Fibroblast of lung (primary cell): ENCODE data around the gene XPO5. TPM values are rescaled to one million over a fixed set of nuclear protein-coding genes. Genes with fewer than 3 reads are reported as not detected.
A peak's percentile ranks its signal among the peaks of the same experiment; 100 is the strongest.
"Not testable (repeated sequence)": the region's sequence is repeated elsewhere in the genome, so short reads cannot be mapped to it uniquely, and the experiment has no call there.

Source experiments
- DNase-seq, 2 donors: peaks; one replicate each; pipeline versions ENCODE4 v3.0.0 to v3.0.0-alpha.2; 2010; ENCODE audit warnings: low read depth in 2 of 2
- H2AFZ ChIP-seq: 2 replicates; pipeline ENCODE4 v1.5.1; 2012; ENCODE audit warnings: low read length, control low read depth, inconsistent platforms
- H3K27ac ChIP-seq: 2 replicates; pipeline ENCODE4 v1.5.1; 2011; ENCODE audit warnings: low read length, control low read depth; ENCODE audit not compliant: insufficient read depth
- H3K27me3 ChIP-seq: 2 replicates; pipeline ENCODE4 v1.5.1; 2011; ENCODE audit warnings: mild to moderate bottlenecking, low read length; ENCODE audit not compliant: control insufficient read depth, insufficient read depth
- H3K36me3 ChIP-seq: 2 replicates; pipeline ENCODE4 v1.5.1; 2011; ENCODE audit warnings: low read length; ENCODE audit not compliant: control insufficient read depth, insufficient read depth
- H3K4me1 ChIP-seq: 2 replicates; pipeline ENCODE4 v1.5.1; 2011; ENCODE audit warnings: low read length; ENCODE audit not compliant: control insufficient read depth, insufficient read depth; ENCODE audit errors: extremely low read depth
- H3K4me2 ChIP-seq: 2 replicates; pipeline ENCODE4 v1.5.1; 2011; ENCODE audit warnings: low read length, control low read depth; ENCODE audit not compliant: insufficient read depth; ENCODE audit errors: extremely low read depth
- H3K4me3 ChIP-seq, 4 experiments: fragments of 200-600 bp in 1 of 4; sonication (generic) in 1 of 4; replicated peaks in 1 of 4; 2 replicates each; pipeline ENCODE4 v1.5.1; 2011 to 2016; ENCODE audit warnings: low read length in 4 of 4, low read depth in 3 of 4, mild to moderate bottlenecking in 3 of 4, control low read depth in 2 of 4, inconsistent platforms in 1 of 4, mixed read lengths in 1 of 4; ENCODE audit not compliant: insufficient read depth in 1 of 4; ENCODE audit errors: control extremely low read depth in 1 of 4
- H3K79me2 ChIP-seq: 2 replicates; pipeline ENCODE4 v1.5.1; 2012; ENCODE audit warnings: mild to moderate bottlenecking, low read length, inconsistent platforms; ENCODE audit not compliant: control insufficient read depth, insufficient read depth
- H3K9ac ChIP-seq: 2 replicates; pipeline ENCODE4 v1.5.1; 2011; ENCODE audit warnings: mild to moderate bottlenecking, low read length, control low read depth; ENCODE audit not compliant: insufficient read depth
- H3K9me3 ChIP-seq: 2 replicates; pipeline ENCODE4 v1.5.1; 2012; ENCODE audit warnings: low read depth, low read length; ENCODE audit not compliant: control insufficient read depth, insufficient read depth
- H4K20me1 ChIP-seq: 2 replicates; pipeline ENCODE4 v1.5.1; 2011; ENCODE audit warnings: low read length; ENCODE audit not compliant: control insufficient read depth, insufficient read depth; ENCODE audit errors: extremely low read depth
- EZH2 ChIP-seq: IDR thresholded peaks from 2 replicates; pipeline ENCODE4 v1.5.1; 2012; ENCODE audit warnings: low read length, control low read depth, mild to moderate bottlenecking; ENCODE audit errors: missing control alignments
- polyA plus RNA-seq, 2 donors: library from polyadenylated mRNA; depleted of rRNA in 1 of 2; stranded (reverse) in 1 of 2; unstranded in 1 of 2; fragments of >200 nt; gene quantifications; 2 replicates each; pipeline ENCODE4 v1.2.1, GENCODE V29; 2011 to 2012; ENCODE audit warnings: missing spikeins in 1 of 2
- total RNA-seq: library from RNA; depleted of rRNA; stranded (reverse); fragments of >200 nt; gene quantifications from 2 replicates; pipeline ENCODE4 v1.2.1, GENCODE V29; 2014
- TF ChIP-seq, protein P1 (sequence below), 2 donors: IDR thresholded peaks in 1 of 2; conservative IDR thresholded peaks in 1 of 2; 1 replicate in 1 of 2; 2 replicates in 1 of 2; pipeline ENCODE4 v1.5.1; 2011 to 2012; ENCODE audit warnings: low read length in 2 of 2, control low read depth in 1 of 2, inconsistent platforms in 1 of 2, low read depth in 1 of 2, mild to moderate bottlenecking in 1 of 2

Gene XPO5
- total and polyA plus RNA-seq, 2 donors (not counting 1 experiment from before 2014, with no cell fraction given), result 20.5 to 21.7 TPM

DNA sequence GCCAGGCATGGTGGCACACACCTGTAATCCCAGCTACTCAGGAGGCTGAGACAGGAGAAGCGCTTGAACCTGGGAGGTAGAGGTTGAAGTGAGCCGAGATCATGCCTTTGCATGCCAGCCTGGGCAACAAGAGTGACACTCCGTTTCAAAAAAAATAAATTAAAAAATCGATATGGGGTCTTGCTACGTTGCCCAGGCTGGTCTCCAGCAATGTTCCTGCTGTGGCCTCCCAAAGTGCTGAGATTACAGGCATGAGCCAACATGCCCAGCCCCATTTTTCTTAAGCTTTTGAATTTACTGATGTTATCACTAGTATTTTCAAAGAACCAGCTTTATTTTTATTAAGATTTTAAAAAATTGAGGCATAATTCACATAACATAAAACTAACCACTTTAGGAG lies 35.3 kb downstream of the XPO5 start:
- no peak for DNase-seq
- no peaks in the 10 kb centered on the region for H3K27me3 ChIP-seq
- H4K20me1 ChIP-seq, result no peaks in the 10 kb centered on the region
- H3K4me1 ChIP-seq, result no peaks in the 10 kb centered on the region
- H3K4me2 ChIP-seq, result no peak overlapping the region
- TF ChIP-seq, protein P1, sequence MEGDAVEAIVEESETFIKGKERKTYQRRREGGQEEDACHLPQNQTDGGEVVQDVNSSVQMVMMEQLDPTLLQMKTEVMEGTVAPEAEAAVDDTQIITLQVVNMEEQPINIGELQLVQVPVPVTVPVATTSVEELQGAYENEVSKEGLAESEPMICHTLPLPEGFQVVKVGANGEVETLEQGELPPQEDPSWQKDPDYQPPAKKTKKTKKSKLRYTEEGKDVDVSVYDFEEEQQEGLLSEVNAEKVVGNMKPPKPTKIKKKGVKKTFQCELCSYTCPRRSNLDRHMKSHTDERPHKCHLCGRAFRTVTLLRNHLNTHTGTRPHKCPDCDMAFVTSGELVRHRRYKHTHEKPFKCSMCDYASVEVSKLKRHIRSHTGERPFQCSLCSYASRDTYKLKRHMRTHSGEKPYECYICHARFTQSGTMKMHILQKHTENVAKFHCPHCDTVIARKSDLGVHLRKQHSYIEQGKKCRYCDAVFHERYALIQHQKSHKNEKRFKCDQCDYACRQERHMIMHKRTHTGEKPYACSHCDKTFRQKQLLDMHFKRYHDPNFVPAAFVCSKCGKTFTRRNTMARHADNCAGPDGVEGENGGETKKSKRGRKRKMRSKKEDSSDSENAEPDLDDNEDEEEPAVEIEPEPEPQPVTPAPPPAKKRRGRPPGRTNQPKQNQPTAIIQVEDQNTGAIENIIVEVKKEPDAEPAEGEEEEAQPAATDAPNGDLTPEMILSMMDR (conservative IDR thresholded peaks at IDR 0.05 in 1 of 2, IDR thresholded peaks at IDR 0.05 in 1 of 2; ENCODE audit: low read depth in 1 of 2, low read length in 2 of 2), result no peak
- TF ChIP-seq EZH2, result no peak
- no peak overlapping the region for H3K27ac ChIP-seq
- no peak overlapping the region for H3K4me3 ChIP-seq
- no peaks in the 10 kb centered on the region for H3K79me2 ChIP-seq
- H3K9me3 ChIP-seq, result no peaks in the 10 kb centered on the region
- H3K36me3 ChIP-seq, result peaks cover 2% of the 10 kb centered on the region
- H2AFZ ChIP-seq, result no peak overlapping the region
- H3K9ac ChIP-seq, result no peak overlapping the region

DNA sequence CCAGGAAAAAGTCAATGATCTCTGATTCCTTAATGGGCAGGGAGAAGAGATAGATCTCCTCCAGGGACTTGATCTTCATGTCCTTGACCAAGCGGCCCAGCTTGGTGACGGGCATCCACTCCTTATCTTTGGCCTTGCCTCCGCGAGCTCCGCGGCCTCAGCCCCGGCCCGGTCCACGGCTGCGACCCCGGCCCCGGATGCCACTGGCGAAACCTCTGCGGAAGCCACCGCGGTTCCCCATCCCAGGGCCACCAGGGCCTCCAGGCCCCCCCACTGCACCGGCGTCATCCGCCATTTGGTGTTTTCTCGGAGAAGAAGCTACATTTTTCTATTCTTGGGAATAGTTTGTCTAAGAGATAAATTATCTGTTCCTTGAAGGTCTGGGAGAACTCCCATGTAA lies 36.4 kb downstream of the XPO5 start:
- H3K27ac ChIP-seq, H3K9me3 ChIP-seq, H3K79me2 ChIP-seq, H2AFZ ChIP-seq, DNase-seq, H3K9ac ChIP-seq, H3K27me3 ChIP-seq, H3K4me1 ChIP-seq, H4K20me1 ChIP-seq, H3K4me3 ChIP-seq, H3K36me3 ChIP-seq, H3K4me2 ChIP-seq: not testable (repeated sequence)

DNA sequence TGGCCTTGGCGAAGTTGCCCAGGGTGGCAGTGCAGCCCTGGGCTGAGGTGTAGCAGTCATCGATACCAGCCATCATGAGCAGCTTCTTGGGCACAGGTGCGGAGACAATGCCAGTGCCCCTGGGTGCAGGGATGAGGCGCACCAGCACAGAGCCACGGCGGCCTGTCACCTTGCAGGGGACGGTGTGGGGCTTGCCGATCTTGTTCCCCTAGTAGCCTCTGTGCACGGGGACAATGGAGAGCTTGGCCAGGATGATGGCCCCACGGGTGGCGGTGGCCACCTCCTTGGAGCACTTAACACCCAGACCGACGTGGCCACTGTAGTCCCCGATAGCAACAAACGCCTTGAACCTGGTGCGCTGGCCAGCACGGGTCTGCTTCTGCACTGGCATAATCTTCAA lies 36.9 kb downstream of the XPO5 start:
- H3K27me3 ChIP-seq, H3K4me1 ChIP-seq, H3K9me3 ChIP-seq, H2AFZ ChIP-seq, H3K36me3 ChIP-seq, H3K4me3 ChIP-seq, H3K9ac ChIP-seq, H3K4me2 ChIP-seq, H4K20me1 ChIP-seq, H3K79me2 ChIP-seq, DNase-seq, H3K27ac ChIP-seq: not testable (repeated sequence)

GRCh38 chr6:43532201-43532600 lies 43.6 kb downstream of the XPO5 start:
- H3K36me3 ChIP-seq, result peaks cover 12% of the 10 kb centered on the region
- H3K4me2 ChIP-seq, result no peak overlapping the region
- no peaks in the 10 kb centered on the region for H3K4me1 ChIP-seq
- no peak overlapping the region for H3K27ac ChIP-seq
- H4K20me1 ChIP-seq, result no peaks in the 10 kb centered on the region
- H3K9me3 ChIP-seq, result no peaks in the 10 kb centered on the region
- peak in 1 of 2 donors; percentile 57 for DNase-seq
- no peak overlapping the region for H2AFZ ChIP-seq
- no peaks in the 10 kb centered on the region for H3K27me3 ChIP-seq
- no peak overlapping the region for H3K9ac ChIP-seq
- no peak overlapping the region for H3K4me3 ChIP-seq
- TF ChIP-seq EZH2, result no peak
- TF ChIP-seq, protein P1 (conservative IDR thresholded peaks at IDR 0.05 in 1 of 2, IDR thresholded peaks at IDR 0.05 in 1 of 2; ENCODE audit: low read depth in 1 of 2, low read length in 2 of 2), result no peak
- no peaks in the 10 kb centered on the region for H3K79me2 ChIP-seq
